NCI-H128 (cell line): Measurements from ENCODE around the gene PTOV1.

ENCODE experiments used
- DNase-seq: peaks from one replicate; lab custom pipeline; 2025; ENCODE audit not compliant: unreplicated experiment; lab: John Stamatoyannopoulos, UW

The PTOV1 gene

GRCh38 chr19:49850487-49851342 is at the start of gene PTOV1:
PTOV1 (plus strand) TSS chr19:49851159.
- peak; percentile 86 for DNase-seq

GRCh38 chr19:49801401-49801888 is 49.5 kb upstream of the PTOV1 start:
- DNase-seq = no peak

- DNase-seq = peak; percentile 74
Observed at GRCh38 chr19:49801966-49802661, 48.8 kb upstream of the PTOV1 start.

- DNase-seq = no peak
Observed at GRCh38 chr19:49802836-49803528, 48.0 kb upstream of the PTOV1 start.

GRCh38 chr19:49803529-49803856 is 47.5 kb upstream of the PTOV1 start:
- no peak for DNase-seq

GRCh38 chr19:49805822-49806619 is 44.9 kb upstream of the PTOV1 start:
- no peak for DNase-seq

- no peak for DNase-seq
Observed at GRCh38 chr19:49806620-49806959, 44.4 kb upstream of the PTOV1 start.

- DNase-seq = no peak
Observed at GRCh38 chr19:49807058-49807903, 43.7 kb upstream of the PTOV1 start.

- no peak for DNase-seq
Observed at GRCh38 chr19:49807904-49808675, 42.9 kb upstream of the PTOV1 start.

GRCh38 chr19:49808711-49809159 is 42.2 kb upstream of the PTOV1 start:
- DNase-seq = peak; percentile 81

- DNase-seq = peak; percentile 24
Observed at GRCh38 chr19:49809160-49809940, 41.6 kb upstream of the PTOV1 start.

GRCh38 chr19:49809941-49810389 is 41.0 kb upstream of the PTOV1 start:
- no peak for DNase-seq

GRCh38 chr19:49811328-49811727 is 39.6 kb upstream of the PTOV1 start:
- DNase-seq = no peak

GRCh38 chr19:49812452-49812996 is 38.4 kb upstream of the PTOV1 start:
- no peak for DNase-seq

- DNase-seq = peak; percentile 97
Observed at GRCh38 chr19:49812997-49813861, 37.7 kb upstream of the PTOV1 start, which contains the start of gene FUZ. FUZ (minus strand) TSS chr19:49813292; CDS start chr19:49813106, 186 bp downstream.

- DNase-seq = no peak
Observed at GRCh38 chr19:49814010-49814409, 36.9 kb upstream of the PTOV1 start.

- DNase-seq = no peak
Observed at GRCh38 chr19:49816590-49816989, 34.4 kb upstream of the PTOV1 start.
